H1 (cell line): ENCODE measurements around the gene PTPRCAP. TPM values are rescaled to one million over a fixed set of nuclear protein-coding genes. Genes with fewer than 3 reads are reported as not detected.

Experiments
- CTCF ChIP-seq, 3 experiments: IDR thresholded peaks; 1 replicate in 2 of 3; 2 replicates in 1 of 3; pipeline versions ENCODE4 v1.5.1 to v1.6.1; 2011; ENCODE audit warnings: low read length in 3 of 3, mild to moderate bottlenecking in 3 of 3, inconsistent platforms in 2 of 3, low read depth in 1 of 3, moderate library complexity in 1 of 3; ENCODE audit not compliant: insufficient read depth in 1 of 3; ENCODE audit errors: control extremely low read depth in 1 of 3
- NANOG ChIP-seq: IDR thresholded peaks from 2 replicates; pipeline ENCODE4 v1.6.1; 2011; ENCODE audit warnings: low read length, low read depth, mild to moderate bottlenecking, inconsistent platforms; ENCODE audit not compliant: insufficient read depth, poor library complexity, severe bottlenecking
- RNF2 ChIP-seq: fragments of 200-900, 300-1000 bp; sonication (generic); IDR thresholded peaks from 2 replicates; pipeline ENCODE4 v1.7.1; 2016; ENCODE audit warnings: borderline replicate concordance, low read depth, mild to moderate bottlenecking, antibody characterized with exemption, low read length; ENCODE audit not compliant: poor library complexity, severe bottlenecking; ENCODE audit errors: missing control alignments
- SIX5 ChIP-seq: IDR thresholded peaks from 2 replicates; pipeline ENCODE4 v1.6.1; 2011; ENCODE audit warnings: mild to moderate bottlenecking, low read depth, low read length
- SP2 ChIP-seq: IDR thresholded peaks from 2 replicates; pipeline ENCODE4 v1.6.1; 2012; ENCODE audit warnings: mild to moderate bottlenecking, low read length, inconsistent platforms
- TBP ChIP-seq: IDR thresholded peaks from 2 replicates; pipeline ENCODE4 v1.6.1; 2011; ENCODE audit warnings: low read depth, low read length, improper control_type of control experiment
- YY1 ChIP-seq: IDR thresholded peaks from 2 replicates; pipeline ENCODE4 v1.6.1; 2011; ENCODE audit warnings: low read depth, mild to moderate bottlenecking, low read length
- polyA plus RNA-seq, 7 experiments: library from polyadenylated mRNA; depleted of rRNA in 3 of 7; stranded (reverse) in 5 of 7; unstranded in 2 of 7; fragments of >200 nt in 5 of 7; fragments of 200-250 nt in 2 of 7; gene quantifications; 1 replicate in 5 of 7; 2 replicates in 1 of 7; 4 replicates in 1 of 7; pipeline versions ENCODE4 v1.2.1 to v1.2.3, GENCODE V29; 2011 to 2013; ENCODE audit warnings: missing spikeins in 2 of 7, mixed read lengths in 2 of 7
- total RNA-seq: library from RNA; stranded (reverse); fragmentation: NEBNext Ultra II Directional; extraction: Animal tissue kit (Norgen Biotek cat#: 25700); gene quantifications from 2 replicates; pipeline ENCODE4 v1.2.1, GENCODE V29; 2021

Gene PTPRCAP
- total and polyA plus RNA-seq, 2 of the 8 experiments (the other 6 are each of a cell fraction or from before 2014, with no cell fraction given), result 0.78 to 6.7 TPM

- no peak for TF ChIP-seq YY1
- TF ChIP-seq TBP, result no peak
- no peak for TF ChIP-seq CTCF (IDR thresholded peaks at IDR 0.05; ENCODE audit: control extremely low read depth in 1 of 3, insufficient read depth in 1 of 3, low read depth in 1 of 3, low read length in 3 of 3)
- TF ChIP-seq SP2, result no peak
- TF ChIP-seq RNF2, result no peak
- TF ChIP-seq NANOG, result no peak
- TF ChIP-seq SIX5, result no peak
- TF ChIP-seq, all 59 proteins: peak for 0
These were observed 24.8 kb downstream of the PTPRCAP start (continued) for GRCh38 chr11:67412495-67413179.
